Stimulated activated memory B cell treated with anti-CD40 and anti-IgM and Interleukin-4, amounts not matched to agents 10 μg/mL and 1 μg/mL and 100 μg/mL, for 72 hours (primary cell): ENCODE data around the gene PPARD.
"Not testable (repeated sequence)": the region's sequence is repeated elsewhere in the genome, so short reads cannot be mapped to it uniquely, and the experiment has no call there.

Experiments used
- ATAC-seq: fragments of 150-1000 bp; cut with Tn5 transposase; 2 replicates; pipeline ENCODE4 v1.10.0; 2021
- H3K27ac Mint-ChIP-seq: one replicate; pipeline ENCODE4 v1.8.0; 2022; ENCODE audit warnings: mild to moderate bottlenecking, mixed read lengths
- H3K27me3 Mint-ChIP-seq: one replicate; pipeline ENCODE4 v1.8.0; 2022; ENCODE audit warnings: mixed read lengths
- H3K36me3 Mint-ChIP-seq: one replicate; pipeline ENCODE4 v1.8.0; 2022; ENCODE audit warnings: mixed read lengths
- H3K4me1 Mint-ChIP-seq: one replicate; pipeline ENCODE4 v1.8.0; 2022; ENCODE audit warnings: mixed read lengths
- H3K4me3 Mint-ChIP-seq: one replicate; pipeline ENCODE4 v1.8.0; 2022; ENCODE audit warnings: mild to moderate bottlenecking, moderate library complexity, mixed read lengths
- H3K9me3 Mint-ChIP-seq: one replicate; pipeline ENCODE4 v1.8.0; 2022; ENCODE audit warnings: mixed read lengths

The PPARD gene

DNA sequence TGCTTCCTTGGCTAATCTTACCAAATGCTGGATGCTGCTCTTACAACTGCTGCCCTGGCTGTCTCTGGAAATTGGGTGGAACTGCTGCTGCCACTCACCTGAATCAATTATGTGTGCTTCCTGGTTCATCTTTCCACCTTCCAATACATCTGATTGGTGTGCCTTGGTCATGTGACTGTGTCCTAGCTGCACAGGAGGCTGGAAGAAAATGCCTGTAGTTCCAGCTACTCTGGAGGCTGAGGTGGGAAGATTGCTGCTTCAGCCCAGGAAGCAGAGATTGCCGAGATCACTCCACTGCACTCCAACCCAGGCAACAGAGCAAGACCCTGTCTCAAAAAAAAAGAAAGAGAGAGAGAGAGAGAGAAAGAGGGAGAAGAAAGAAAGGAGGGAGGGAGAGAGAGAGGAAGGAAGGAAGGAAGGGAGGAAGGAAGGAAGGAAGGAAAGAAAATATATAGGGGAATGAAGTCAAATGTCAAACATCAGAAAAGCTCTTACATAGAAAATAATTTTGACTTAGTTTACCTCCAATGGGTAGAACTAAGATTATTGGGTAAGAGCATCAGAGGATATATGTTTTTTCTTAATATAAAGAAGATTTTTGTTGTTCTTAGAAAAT lies 14.1 kb upstream of the PPARD start:
- no peaks in the 10 kb centered on the region for H3K27me3 Mint-ChIP-seq
- H3K27ac Mint-ChIP-seq = peak overlapping the region; percentile 63
- peaks cover 17% of the 10 kb centered on the region for H3K4me1 Mint-ChIP-seq
- H3K4me3 Mint-ChIP-seq = no peak overlapping the region
- H3K9me3 Mint-ChIP-seq = peaks cover 5% of the 10 kb centered on the region
- H3K36me3 Mint-ChIP-seq = peaks cover 16% of the 10 kb centered on the region
- no peak for ATAC-seq

- H3K36me3 Mint-ChIP-seq = peaks cover 18% of the 10 kb centered on the region
- H3K27ac Mint-ChIP-seq, H3K9me3 Mint-ChIP-seq, ATAC-seq, H3K4me3 Mint-ChIP-seq, H3K27me3 Mint-ChIP-seq: not testable (repeated sequence)
- H3K4me1 Mint-ChIP-seq = peaks cover 17% of the 10 kb centered on the region
These were observed 13.4 kb upstream of the PPARD start for GRCh38 chr6:35328965-35329364.

DNA sequence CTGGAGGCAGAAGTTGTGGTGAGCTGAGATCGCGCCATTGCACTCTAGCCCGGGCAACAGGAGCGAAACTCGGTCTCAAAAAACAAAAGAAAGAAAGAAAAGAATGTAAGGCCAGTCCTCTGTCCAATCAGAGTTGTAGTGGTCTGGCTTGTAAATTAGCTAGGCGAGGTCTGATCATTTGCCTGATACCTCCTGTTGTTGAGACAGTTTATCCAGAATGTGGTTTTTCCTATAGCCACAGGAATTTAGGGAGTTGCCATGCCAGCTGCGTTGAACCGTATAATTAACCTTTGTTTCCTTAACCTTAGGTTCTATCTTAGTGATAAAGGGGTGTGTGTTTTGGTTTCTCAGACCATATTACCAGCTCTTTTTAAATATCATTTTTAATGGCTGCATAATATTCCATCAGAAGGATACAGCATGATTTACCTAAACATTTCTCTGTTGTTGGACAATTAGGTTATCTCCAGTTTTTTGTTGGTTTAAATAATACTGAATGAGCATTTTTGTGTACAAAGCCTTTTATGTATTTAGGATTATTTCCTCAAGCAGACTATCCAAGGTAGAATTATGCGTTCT lies 11.7 kb upstream of the PPARD start:
- Mint-ChIP-seq H3K27me3 (no peaks in the 10 kb centered on the region), H3K4me1 (peaks cover 17% of the 10 kb centered on the region), H3K36me3 (peaks cover 13% of the 10 kb centered on the region), H3K27ac (no peak overlapping the region), H3K9me3 (peaks cover 7% of the 10 kb centered on the region), H3K4me3 (no peak overlapping the region)
- ATAC-seq = no peak

DNA sequence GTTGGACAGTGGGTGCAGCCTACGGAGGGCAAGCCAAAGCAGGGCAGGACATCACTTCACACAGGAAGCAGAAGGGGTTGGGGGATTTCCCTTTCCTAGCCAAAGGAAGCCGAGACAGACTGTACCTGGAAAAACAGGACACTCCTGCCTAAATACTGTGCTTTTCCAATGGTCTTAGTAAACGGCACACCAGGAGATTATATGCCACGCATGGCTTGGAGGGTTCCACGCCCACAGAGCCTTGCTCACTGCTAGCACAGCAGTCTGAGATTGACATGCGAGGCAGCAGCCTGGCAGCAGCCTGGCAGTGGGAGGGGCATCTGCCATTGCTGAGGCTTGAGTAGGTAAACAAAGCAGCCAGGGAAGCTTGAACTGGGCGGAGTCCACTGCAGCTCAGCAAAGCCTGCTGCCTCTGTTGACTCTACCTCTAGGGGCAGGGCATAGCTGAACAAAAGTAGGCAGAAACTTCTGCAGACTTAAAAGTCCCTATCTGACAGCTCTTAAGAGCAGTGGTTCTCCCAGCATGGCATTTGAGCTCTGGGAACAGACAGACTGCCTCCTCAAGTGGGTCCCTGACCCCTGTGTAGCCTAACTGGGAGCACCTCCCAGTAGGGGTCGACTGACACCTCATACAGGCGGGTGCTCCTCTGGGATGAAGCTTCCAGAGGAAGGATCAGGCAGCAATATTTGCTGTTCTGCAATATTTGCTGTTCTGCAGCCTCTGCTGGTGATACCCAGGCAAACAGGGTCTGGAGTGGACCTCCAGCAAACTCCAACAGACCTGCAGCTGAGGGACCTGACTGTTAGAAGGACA lies 10.1 kb upstream of the PPARD start:
- peaks cover 16% of the 10 kb centered on the region for H3K4me1 Mint-ChIP-seq
- not testable (repeated sequence) for H3K27me3 Mint-ChIP-seq, H3K4me3 Mint-ChIP-seq, H3K27ac Mint-ChIP-seq, H3K9me3 Mint-ChIP-seq
- peaks cover 13% of the 10 kb centered on the region for H3K36me3 Mint-ChIP-seq
- ATAC-seq = peak; percentile 70

DNA sequence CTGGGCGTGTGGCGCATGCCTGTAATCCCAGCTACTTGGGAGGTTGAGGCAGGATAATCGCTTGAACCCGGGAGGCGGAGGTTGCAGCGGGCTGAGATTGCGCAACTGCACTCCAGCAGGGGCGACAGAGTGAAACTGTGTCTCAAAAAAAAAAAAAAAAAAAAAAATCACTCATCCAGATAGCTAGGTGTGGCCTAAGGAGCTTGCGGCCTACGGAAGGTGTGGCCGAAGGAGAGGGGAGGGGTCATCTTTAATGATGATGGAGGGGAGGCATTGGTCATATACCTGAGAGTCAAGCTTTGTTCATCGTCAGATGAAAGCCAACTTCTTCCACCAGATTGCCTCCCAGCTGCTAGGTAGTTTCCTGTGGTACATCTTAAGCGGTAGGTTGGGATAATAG lies 801 bp upstream of the PPARD start:
- Mint-ChIP-seq H3K36me3 (peaks cover 9% of the 10 kb centered on the region), H3K4me1 (peaks cover 52% of the 10 kb centered on the region), H3K27ac (no peak overlapping the region), H3K9me3 (no peaks in the 10 kb centered on the region), H3K27me3 (no peaks in the 10 kb centered on the region), H3K4me3 (no peak overlapping the region)
- ATAC-seq = no peak

DNA sequence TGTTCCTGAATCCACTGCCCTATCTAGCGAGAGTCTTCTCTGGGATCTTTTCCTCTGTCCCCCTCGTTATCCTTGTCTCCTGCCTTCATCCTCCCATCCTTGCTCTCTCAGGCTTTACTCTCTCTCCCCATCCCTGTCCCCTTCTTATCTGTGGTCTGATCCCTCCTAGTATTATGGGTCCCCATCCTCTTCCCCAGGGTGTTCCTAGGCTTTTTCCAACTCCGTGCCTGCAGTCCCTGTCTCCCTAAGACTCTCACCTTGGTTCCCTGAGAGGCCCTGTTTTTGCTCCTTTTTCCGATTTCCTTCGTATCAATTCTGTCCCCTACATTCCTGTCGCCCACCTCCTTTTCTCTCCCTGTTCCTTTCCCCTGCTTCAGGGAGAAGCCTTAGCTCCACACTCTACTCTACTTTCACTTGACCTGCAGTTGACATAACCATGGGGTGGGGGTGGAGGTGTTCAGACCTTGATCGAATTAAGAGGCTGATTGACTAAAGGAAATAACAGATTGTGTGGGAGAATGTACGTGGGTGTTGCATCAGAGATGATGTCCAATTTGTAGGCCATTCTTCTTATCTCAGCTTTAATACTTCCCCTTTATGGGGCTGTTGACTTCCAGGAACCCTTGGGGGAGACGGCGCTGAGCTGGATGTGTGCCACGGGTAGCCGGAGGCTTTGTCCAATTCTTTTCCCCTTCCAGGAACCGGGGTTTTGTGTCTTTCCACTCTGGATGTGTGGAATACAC lies 905 bp downstream of the PPARD start:
- H3K27me3 Mint-ChIP-seq = no peaks in the 10 kb centered on the region
- peak overlapping the region; percentile 74 for H3K27ac Mint-ChIP-seq
- H3K9me3 Mint-ChIP-seq = no peaks in the 10 kb centered on the region
- peak overlapping the region; percentile 84 for H3K4me3 Mint-ChIP-seq
- peaks cover 49% of the 10 kb centered on the region for H3K4me1 Mint-ChIP-seq
- H3K36me3 Mint-ChIP-seq = peaks cover 11% of the 10 kb centered on the region
- ATAC-seq = no peak

GRCh38 chr6:35343835-35344550 lies 1.6 kb downstream of the PPARD start:
- peaks cover 17% of the 10 kb centered on the region for H3K36me3 Mint-ChIP-seq
- H3K4me1 Mint-ChIP-seq = peaks cover 50% of the 10 kb centered on the region
- no peaks in the 10 kb centered on the region for H3K9me3 Mint-ChIP-seq
- peak overlapping the region; percentile 74 for H3K27ac Mint-ChIP-seq
- no peaks in the 10 kb centered on the region for H3K27me3 Mint-ChIP-seq
- ATAC-seq = no peak
- peak overlapping the region; percentile 84 for H3K4me3 Mint-ChIP-seq

DNA sequence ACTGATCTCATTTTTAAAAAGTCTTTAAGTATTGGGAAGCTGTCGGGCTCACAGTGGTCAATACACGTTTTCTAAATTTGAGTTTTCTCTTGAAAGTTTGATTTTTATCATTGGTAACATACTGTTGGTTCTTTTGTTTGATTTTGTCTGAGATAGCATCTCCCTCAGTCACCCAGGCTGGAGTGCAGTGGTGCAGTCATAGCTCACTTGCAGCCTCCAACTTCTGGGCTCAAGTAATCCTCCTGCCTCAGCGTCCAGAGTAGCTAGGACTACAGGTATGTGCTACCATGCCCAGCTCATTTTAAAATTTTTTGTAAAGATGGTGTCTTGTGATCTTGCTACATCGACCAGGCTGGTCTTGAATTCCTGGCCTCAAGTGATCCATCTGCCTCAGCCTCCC lies 9.1 kb downstream of the PPARD start:
- H3K9me3 Mint-ChIP-seq = no peaks in the 10 kb centered on the region
- ATAC-seq = no peak
- no peak overlapping the region for H3K4me3 Mint-ChIP-seq
- H3K27me3 Mint-ChIP-seq = no peaks in the 10 kb centered on the region
- H3K4me1 Mint-ChIP-seq = peaks cover 45% of the 10 kb centered on the region
- H3K36me3 Mint-ChIP-seq = peaks cover 50% of the 10 kb centered on the region
- peak overlapping the region; percentile 87 for H3K27ac Mint-ChIP-seq

- Mint-ChIP-seq H3K4me3 (no peak overlapping the region), H3K4me1 (peaks cover 45% of the 10 kb centered on the region), H3K27me3 (no peaks in the 10 kb centered on the region), H3K27ac (no peak overlapping the region), H3K36me3 (peaks cover 55% of the 10 kb centered on the region), H3K9me3 (no peaks in the 10 kb centered on the region)
- ATAC-seq = no peak
These were observed 10.4 kb downstream of the PPARD start for GRCh38 chr6:35352735-35353134.

- ATAC-seq = no peak
- H3K4me1 Mint-ChIP-seq = peaks cover 39% of the 10 kb centered on the region
- H3K4me3 Mint-ChIP-seq = no peak overlapping the region
- no peak overlapping the region for H3K27ac Mint-ChIP-seq
- H3K9me3 Mint-ChIP-seq = no peaks in the 10 kb centered on the region
- peaks cover 60% of the 10 kb centered on the region for H3K36me3 Mint-ChIP-seq
- H3K27me3 Mint-ChIP-seq = no peaks in the 10 kb centered on the region
These were observed 12.2 kb downstream of the PPARD start for GRCh38 chr6:35354361-35355135.

- Mint-ChIP-seq H3K27me3 (no peaks in the 10 kb centered on the region), H3K36me3 (peaks cover 46% of the 10 kb centered on the region), H3K27ac (no peak overlapping the region), H3K4me1 (peaks cover 48% of the 10 kb centered on the region), H3K9me3 (no peaks in the 10 kb centered on the region), H3K4me3 (no peak overlapping the region)
- no peak for ATAC-seq
These were observed 14.0 kb downstream of the PPARD start for GRCh38 chr6:35356391-35356790.

GRCh38 chr6:35357677-35358076 lies 15.3 kb downstream of the PPARD start:
- Mint-ChIP-seq H3K4me1 (peaks cover 61% of the 10 kb centered on the region), H3K27me3 (no peaks in the 10 kb centered on the region), H3K9me3 (no peaks in the 10 kb centered on the region), H3K27ac (no peak overlapping the region), H3K4me3 (no peak overlapping the region), H3K36me3 (peaks cover 40% of the 10 kb centered on the region)
- ATAC-seq = no peak

GRCh38 chr6:35358086-35358485 lies 15.7 kb downstream of the PPARD start:
- Mint-ChIP-seq H3K4me1 (peaks cover 61% of the 10 kb centered on the region), H3K4me3 (no peak overlapping the region), H3K9me3 (no peaks in the 10 kb centered on the region), H3K27me3 (no peaks in the 10 kb centered on the region), H3K36me3 (peaks cover 36% of the 10 kb centered on the region), H3K27ac (no peak overlapping the region)
- no peak for ATAC-seq

DNA sequence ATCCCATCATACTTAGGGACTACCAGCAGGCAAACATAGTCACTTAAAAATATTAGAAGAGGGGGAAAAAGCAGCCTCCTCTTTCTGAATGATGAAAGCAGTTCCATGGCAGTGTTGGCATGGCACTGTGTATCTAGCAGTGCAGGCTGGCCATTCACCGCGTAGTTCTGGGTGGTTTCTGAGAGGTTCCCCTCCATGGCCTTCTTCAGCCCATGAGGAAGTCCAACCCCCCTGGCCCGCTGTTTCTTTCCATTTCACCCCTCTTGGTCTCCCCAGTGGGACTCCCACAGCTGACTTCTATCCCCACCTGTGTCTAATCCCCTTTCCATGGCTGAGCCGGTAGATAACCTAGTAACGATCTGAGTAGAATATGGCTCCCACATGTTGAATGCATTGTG lies 17.0 kb downstream of the PPARD start:
- no peaks in the 10 kb centered on the region for H3K9me3 Mint-ChIP-seq
- H3K4me3 Mint-ChIP-seq = no peak overlapping the region
- peaks cover 59% of the 10 kb centered on the region for H3K4me1 Mint-ChIP-seq
- peaks cover 29% of the 10 kb centered on the region for H3K36me3 Mint-ChIP-seq
- no peak for ATAC-seq
- H3K27ac Mint-ChIP-seq = no peak overlapping the region
- H3K27me3 Mint-ChIP-seq = no peaks in the 10 kb centered on the region
